B cell (primary cell): Measurements from ENCODE around the gene TAL1. TPM values are rescaled to one million over a fixed set of nuclear protein-coding genes. Genes with fewer than 3 reads are reported as not detected.

ENCODE experiments used
- ATAC-seq: fragments of 200-7000 bp; cut with Tn5 transposase; one replicate; pipeline ENCODE4 v1.10.0; 2021; ENCODE audit warnings: low read depth, mild to moderate bottlenecking, moderate number of reproducible peaks, moderate library complexity
- CTCF ChIA-PET: fragments of 350-600 bp; sonication (Branson Sonifier 250); formaldehyde crosslinking; loops from one replicate; lab custom pipeline; 2021; ENCODE audit warnings: antibody characterized with exemption, inconsistent platforms; lab: Charles Lee
- POLR2A ChIA-PET: fragments of 350-600 bp; sonication (Branson Sonifier 250); formaldehyde crosslinking; loops from one replicate; lab custom pipeline; 2021; ENCODE audit warnings: antibody characterized with exemption; lab: Charles Lee
- DNase-seq: peaks from one replicate; pipeline ENCODE4 v3.0.0; 2013
- H2AFZ ChIP-seq: 2 replicates; pipeline ENCODE4 v1.6.1; 2012; ENCODE audit warnings: mild to moderate bottlenecking, low read depth, low read length; ENCODE audit not compliant: insufficient read depth, poor library complexity, severe bottlenecking
- H3K27ac ChIP-seq, 2 donors: 1 replicate in 1 of 2; 2 replicates in 1 of 2; pipeline ENCODE4 v1.5.1; 2012 to 2013; ENCODE audit warnings: low read length in 2 of 2, mild to moderate bottlenecking in 2 of 2, moderate library complexity in 1 of 2
- H3K27me3 ChIP-seq, 4 experiments: fragments of 200-600 bp in 1 of 4; sonication (generic) in 1 of 4; replicated peaks in 1 of 4; 1 replicate in 2 of 4; 2 replicates in 2 of 4; pipeline versions ENCODE4 v1.6.1 to v1.7.0; 2013 to 2016; ENCODE audit warnings: low read length in 3 of 4, mild to moderate bottlenecking in 2 of 4, mixed read lengths in 1 of 4, moderate library complexity in 1 of 4; ENCODE audit not compliant: insufficient read depth in 4 of 4, control insufficient read depth in 3 of 4; ENCODE audit errors: control extremely low read depth in 1 of 4
- H3K36me3 ChIP-seq, 2 experiments: replicated peaks in 1 of 2; 1 replicate in 1 of 2; 2 replicates in 1 of 2; pipeline versions ENCODE4 v1.6.1 to v1.7.1; 2013; ENCODE audit warnings: low read length in 1 of 2; ENCODE audit not compliant: insufficient read depth in 2 of 2, control insufficient read depth in 1 of 2; ENCODE audit errors: control extremely low read depth in 1 of 2, extremely low read depth in 1 of 2
- H3K4me1 ChIP-seq, 2 donors: fragments of 200-600 bp in 1 of 2; sonication (generic) in 1 of 2; 1 replicate in 1 of 2; 2 replicates in 1 of 2; pipeline versions ENCODE4 v1.5.1 to v1.6.1; 2013 to 2017; ENCODE audit warnings: low read length in 2 of 2; ENCODE audit not compliant: control insufficient read depth in 2 of 2, insufficient read depth in 2 of 2
- H3K4me2 ChIP-seq: replicated peaks from 2 replicates; pipeline ENCODE3; 2012; ENCODE audit warnings: mild to moderate bottlenecking, low read depth, low read length; ENCODE audit not compliant: poor library complexity, severe bottlenecking
- H3K4me3 ChIP-seq, 5 experiments: fragments of 200-600 bp in 1 of 5; sonication (generic) in 1 of 5; 1 replicate in 3 of 5; 2 replicates in 2 of 5; pipeline versions ENCODE4 v1.5.1 to v1.7.0; 2011 to 2016; ENCODE audit warnings: low read length in 4 of 5, mild to moderate bottlenecking in 4 of 5, low read depth in 2 of 5, control low read depth in 1 of 5, moderate library complexity in 1 of 5; ENCODE audit not compliant: insufficient read depth in 1 of 5; ENCODE audit errors: control extremely low read depth in 1 of 5, extremely low read depth in 1 of 5
- H3K79me2 ChIP-seq: fragments of 200-600 bp; sonication (generic); one replicate; pipeline ENCODE4 v1.6.0; 2016; ENCODE audit warnings: low read length; ENCODE audit not compliant: control insufficient read depth, insufficient read depth
- H3K9ac ChIP-seq: fragments of 200-600 bp; sonication (generic); 2 replicates; pipeline ENCODE4 v1.6.1; 2017; ENCODE audit warnings: mild to moderate bottlenecking, low read length, moderate library complexity
- H3K9me3 ChIP-seq, 3 donors: one replicate each; pipeline versions ENCODE4 v1.6.1 to v1.7.1; 2013; ENCODE audit warnings: low read length in 2 of 3; ENCODE audit not compliant: control insufficient read depth in 2 of 3, insufficient read depth in 1 of 3; ENCODE audit errors: control extremely low read depth in 1 of 3
- H4K20me1 ChIP-seq: 2 replicates; pipeline ENCODE4 v1.6.0; 2012; ENCODE audit warnings: mild to moderate bottlenecking, low read length; ENCODE audit not compliant: insufficient read depth, control insufficient read depth, poor library complexity, severe bottlenecking
- H3K27ac Mint-ChIP-seq: one replicate; pipeline ENCODE4 v1.8.0; 2021; ENCODE audit warnings: mixed read lengths
- H3K27me3 Mint-ChIP-seq: one replicate; pipeline ENCODE4 v1.8.0; 2021; ENCODE audit warnings: mixed read lengths
- H3K4me1 Mint-ChIP-seq: one replicate; pipeline ENCODE4 v1.8.0; 2021; ENCODE audit warnings: mixed read lengths
- H3K4me3 Mint-ChIP-seq: one replicate; pipeline ENCODE4 v1.8.0; 2021; ENCODE audit warnings: mixed read lengths
- H3K9me3 Mint-ChIP-seq: one replicate; pipeline ENCODE4 v1.8.0; 2022; ENCODE audit warnings: mixed read lengths; ENCODE audit not compliant: insufficient read depth
- CTCF ChIP-seq: fragments of 200-600 bp; IDR thresholded peaks from one replicate; pipeline ENCODE4 v1.8.0; 2022; ENCODE audit warnings: antibody characterized with exemption, mild to moderate bottlenecking
- EZH2 ChIP-seq: IDR thresholded peaks from 2 replicates; pipeline ENCODE4 v1.6.1; 2012; ENCODE audit warnings: borderline replicate concordance, low read depth, mild to moderate bottlenecking, moderate library complexity, low read length; ENCODE audit not compliant: insufficient read depth, poor library complexity, severe bottlenecking
- whole genome bisulfite sequencing: methylation state at CpG from one replicate; pipeline ENCODE4 v1.1.5; 2013; ENCODE audit warnings: missing lambda C conversion rate; ENCODE audit not compliant: insufficient coverage; 5-methylcytosine and 5-hydroxymethylcytosine counted together
- intact Hi-C: fragments of 100-400 bp; cut with micrococcal nuclease; formaldehyde crosslinking; loops from one replicate; pipeline ENCODE4 v1.10.0; 2022
- polyA plus RNA-seq: library from polyadenylated mRNA; depleted of rRNA; stranded (reverse); fragments of >200 nt; gene quantifications from 2 replicates; pipeline ENCODE4 v1.2.3, GENCODE V29; 2012
- total RNA-seq, 2 donors: library from RNA; stranded (reverse); fragments of 120-200 nt in 1 of 2; gene quantifications; 1 replicate in 1 of 2; 2 replicates in 1 of 2; pipeline versions ENCODE4 v1.2.3 to v1.2.4, GENCODE V29; 2013 to 2022

Gene TAL1
- total and polyA plus RNA-seq, 2 donors (not counting 1 experiment from before 2014, with no cell fraction given) = not detected

GRCh38 chr1:47181955-47182675 lies 49.9 kb downstream of the TAL1 start:
- H3K27ac ChIP-seq = no peak overlapping the region
- H3K9me3 ChIP-seq = peaks cover 0 to 7% (median 0%) of the 10 kb centered on the region in 3 donors
- DNase-seq (no peak), ATAC-seq (no peak)
- WGBS = 87% methylated on average over 6 of the region's 7 CpGs
- H3K4me3 ChIP-seq = no peak overlapping the region
- TF ChIP-seq EZH2 (no peak), CTCF (no peak)
- Mint-ChIP-seq H3K4me1 (peaks cover 8% of the 10 kb centered on the region), H3K9me3 (no peaks in the 10 kb centered on the region), H3K27ac (no peak overlapping the region), H3K27me3 (peaks cover 37% of the 10 kb centered on the region), H3K4me3 (no peak overlapping the region)
- peaks cover 0 to 20% (median 4%) of the 10 kb centered on the region in 4 experiments for H3K27me3 ChIP-seq
- intact Hi-C loops = no loop called here
- no peaks in the 10 kb centered on the region for H3K36me3 ChIP-seq
- H4K20me1 ChIP-seq = no peaks in the 10 kb centered on the region
- H3K79me2 ChIP-seq = no peaks in the 10 kb centered on the region
- peaks cover 6 to 11% of the 10 kb centered on the region in 2 donors for H3K4me1 ChIP-seq
- no peak overlapping the region for H3K9ac ChIP-seq
- CTCF ChIA-PET = interaction anchor here (1.2 to 1.5 kb wide), 2 partner anchors 11 to 544 kb away, joined by 4 read pairs; no protein-coding TSS in a partner anchor
- H2AFZ ChIP-seq = no peak overlapping the region
- POLR2A ChIA-PET = no interaction called here
- H3K4me2 ChIP-seq = no peak overlapping the region
